Aortic smooth muscle cell (primary cell): ENCODE results near the gene PNKD. TPM values are rescaled to one million over a fixed set of nuclear protein-coding genes. Genes with fewer than 3 reads are reported as not detected.

Source experiments
- total RNA-seq: library from RNA; depleted of rRNA; stranded (reverse); fragments of >200 nt; gene quantifications from 2 replicates; pipeline ENCODE4 v1.2.3, GENCODE V29; 2014

PNKD gene
- 27.5 and 29.1 TPM in 2 replicates for total RNA-seq

GRCh38 chr2:218269900-218270720 is at the start of gene PNKD, which contains the start of gene AAMP:
PNKD (plus strand) TSS chr2:218270519; CDS start chr2:218270536, 17 bp downstream.
AAMP (minus strand) TSS chr2:218270137; CDS start chr2:218270086, 51 bp downstream.

GRCh38 chr2:218260742-218261422 is 9.4 kb upstream of the PNKD start, which contains the start of gene GPBAR1:
GPBAR1 (plus strand) TSS chr2:218261015; CDS start chr2:218262725, 1,710 bp downstream.

GRCh38 chr2:218292048-218293014 is 22.0 kb downstream of the PNKD start, which contains the start of gene TMBIM1:
TMBIM1 (minus strand) TSS chr2:218292503; CDS start chr2:218282141, 10,362 bp downstream.

GRCh38 chr2:218381916-218382366 is 111.6 kb downstream of the PNKD start, which contains the start of gene SLC11A1:
SLC11A1 (plus strand) TSS chr2:218382273; CDS start chr2:218382369, 96 bp downstream.

Other genes with a start within 250 kb of the PNKD start
- gene RUFY4, start 201.3 kb upstream of the PNKD start, total RNA-seq = not detected in 2 replicates
- gene CXCR2, start 144.5 kb upstream of the PNKD start, total RNA-seq = not detected in 2 replicates
- gene CXCR1, start 103.6 kb upstream of the PNKD start, total RNA-seq = not detected in 2 replicates
- 403 and 416 TPM in 2 replicates for gene ARPC2, start 53.3 kb upstream of the PNKD start, total RNA-seq
- 0.19 TPM in 1 of 2 replicates, not detected in the other for gene GPBAR1, start 9.5 kb upstream of the PNKD start, total RNA-seq
- 138 and 157 TPM in 2 replicates for gene AAMP, start 382 bp upstream of the PNKD start, total RNA-seq
- 321 and 346 TPM in 2 replicates for gene TMBIM1, start 22.0 kb downstream of the PNKD start, total RNA-seq
- gene CATIP, start 86.3 kb downstream of the PNKD start, total RNA-seq = 0.13 TPM in 1 of 2 replicates, not detected in the other
- 0.19 and 0.26 TPM in 2 replicates for gene SLC11A1, start 111.8 kb downstream of the PNKD start, total RNA-seq
- gene CTDSP1, start 129.3 kb downstream of the PNKD start, total RNA-seq = 48.7 TPM in 2 replicates
- not detected in 2 replicates for gene VIL1, start 148.6 kb downstream of the PNKD start, total RNA-seq